GM21825 (cell line): Measurements from ENCODE around the gene LNX2.
A peak's percentile ranks its signal among the peaks of the same experiment; 100 is the strongest.
"Not testable (repeated sequence)": the region's sequence is repeated elsewhere in the genome, so short reads cannot be mapped to it uniquely, and the experiment has no call there.

Experiments
- ATAC-seq: cut with Tn5 transposase; IDR thresholded peaks from one replicate; pipeline ENCODE4 v1.9.1; 2021; ENCODE audit warnings: mild to moderate bottlenecking, moderate library complexity; ENCODE audit not compliant: unreplicated experiment

The LNX2 gene

DNA sequence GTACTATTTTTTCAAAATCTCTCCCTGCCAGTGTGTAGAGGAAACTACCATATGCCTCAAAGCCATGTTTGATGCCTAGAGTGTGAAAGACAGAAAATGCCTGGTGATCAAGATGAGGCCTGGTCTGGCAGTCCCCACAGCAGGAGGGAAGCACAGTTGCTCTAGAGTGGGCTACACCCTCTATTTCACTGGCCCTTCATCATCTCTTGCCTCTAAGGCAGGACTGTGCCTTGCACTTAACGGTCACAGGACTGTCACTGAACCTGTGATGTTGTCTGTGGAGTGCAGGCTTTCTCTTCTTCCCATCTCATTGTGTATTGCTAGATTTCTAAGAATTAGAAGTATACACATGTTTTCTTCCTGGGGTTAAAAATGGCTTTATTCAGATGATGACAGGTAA is 17.7 kb upstream of the LNX2 start:
- ATAC-seq: no peak

DNA sequence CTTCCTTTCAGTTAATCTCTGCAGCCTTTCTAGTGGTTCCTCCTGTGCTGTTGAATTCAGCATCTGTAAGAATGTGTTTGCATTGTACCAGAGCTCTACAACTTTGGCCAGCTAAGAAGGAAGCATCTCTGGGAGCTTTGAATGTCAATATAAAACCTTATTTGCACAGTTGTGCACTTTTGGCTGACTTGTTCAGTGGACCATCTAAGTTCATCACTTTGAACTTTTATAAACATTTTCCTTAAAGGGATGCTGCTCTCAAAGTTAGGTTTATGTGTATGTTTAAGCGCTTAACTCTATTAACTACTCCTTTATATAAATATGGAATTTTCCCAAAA is 16.9 kb upstream of the LNX2 start:
- ATAC-seq: no peak

DNA sequence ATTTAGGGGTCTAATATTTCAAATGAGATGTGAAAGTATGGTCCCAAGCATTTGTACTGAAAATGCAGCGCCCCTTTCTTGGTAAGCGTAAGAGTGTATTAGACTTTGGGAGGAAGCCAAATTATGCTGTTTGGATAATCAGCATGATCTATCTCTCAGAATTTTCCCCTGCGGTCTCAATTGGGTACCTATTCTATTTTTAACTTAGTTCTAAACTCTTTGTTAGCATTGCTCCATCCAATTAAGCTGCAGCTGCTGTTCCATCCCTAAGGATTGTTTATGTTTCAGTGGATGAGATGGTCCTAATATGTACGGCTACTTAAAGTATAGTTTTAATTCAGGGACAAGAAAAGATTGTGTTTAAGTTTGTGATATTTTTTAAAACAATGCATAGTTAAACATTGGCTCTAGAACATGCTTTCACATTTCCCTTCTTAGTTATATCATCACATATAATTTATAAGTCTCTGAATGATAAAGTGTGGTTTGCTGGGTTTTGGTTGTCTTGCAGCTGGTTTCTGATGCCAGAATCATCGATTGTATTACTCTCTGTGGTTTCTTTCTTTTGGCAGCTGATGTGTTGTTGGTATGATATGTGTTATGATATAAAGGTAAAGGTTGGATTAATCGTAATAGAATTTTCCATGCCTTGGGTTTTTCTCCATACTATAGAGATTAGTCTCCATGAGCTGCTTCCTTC is 16.4 kb upstream of the LNX2 start:
- no peak for ATAC-seq

GRCh38 chr13:27635266-27635665 is 14.9 kb upstream of the LNX2 start:
- ATAC-seq: no peak

DNA sequence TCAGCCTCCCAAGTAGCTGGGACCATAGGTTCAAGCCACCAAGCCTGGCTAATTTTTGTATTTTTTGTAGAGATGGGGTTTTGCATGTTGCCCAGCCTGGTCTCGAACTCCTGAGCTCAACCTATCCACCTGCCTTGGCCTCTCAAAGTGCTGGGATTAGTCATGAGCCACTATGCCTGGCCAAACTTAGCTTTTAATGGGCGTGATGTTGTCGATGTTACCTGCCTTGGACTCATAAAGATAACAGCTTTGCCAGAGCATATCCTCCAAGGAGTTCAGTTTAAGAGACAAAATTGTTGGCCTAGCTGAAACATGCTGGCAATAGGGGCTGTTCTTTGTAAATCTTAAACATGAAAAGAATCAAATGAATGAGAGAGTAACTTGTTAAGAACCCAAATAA is 14.5 kb upstream of the LNX2 start:
- no peak for ATAC-seq

- no peak for ATAC-seq
Measured at GRCh38 chr13:27634231-27634630, 13.9 kb upstream of the LNX2 start.

DNA sequence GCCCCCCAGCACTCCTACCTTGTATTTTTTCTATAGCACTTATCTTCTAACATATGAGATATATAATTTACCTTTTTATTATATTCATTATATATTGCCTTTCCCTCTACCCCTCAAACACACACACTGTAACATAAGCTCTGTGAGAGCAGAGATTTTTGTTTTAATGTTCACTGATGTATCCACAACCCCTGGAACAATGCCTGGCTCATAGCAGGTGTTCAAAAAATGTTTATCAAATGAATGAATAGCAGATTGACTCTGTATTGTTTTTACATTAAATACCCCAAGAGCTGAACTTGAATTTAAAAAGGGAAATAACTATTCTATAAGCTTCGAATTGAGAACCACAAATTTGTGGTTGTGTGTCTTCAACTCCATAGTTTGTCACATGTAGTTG is 12.3 kb upstream of the LNX2 start:
- ATAC-seq: no peak

DNA sequence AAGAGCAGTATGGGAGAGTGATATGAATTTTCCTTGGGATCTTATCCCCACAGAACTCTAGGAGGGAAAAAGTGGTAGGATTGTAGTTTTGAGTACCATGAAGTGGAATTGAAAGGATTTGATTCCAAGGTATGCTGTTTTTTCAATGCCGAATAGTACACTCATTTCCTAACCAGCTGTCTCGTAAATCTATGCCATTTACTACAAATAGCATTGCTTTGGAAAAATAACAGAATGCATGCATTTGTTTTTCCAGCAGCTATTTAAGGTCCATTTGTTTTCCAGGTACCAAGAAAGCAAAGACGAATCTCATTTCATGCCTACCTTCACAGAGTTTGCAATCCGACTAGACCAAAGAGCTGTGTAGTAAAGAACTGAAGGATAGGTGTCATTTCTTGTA is 11.9 kb upstream of the LNX2 start:
- no peak for ATAC-seq

- no peak for ATAC-seq
Measured at GRCh38 chr13:27631665-27632064, 11.3 kb upstream of the LNX2 start.

DNA sequence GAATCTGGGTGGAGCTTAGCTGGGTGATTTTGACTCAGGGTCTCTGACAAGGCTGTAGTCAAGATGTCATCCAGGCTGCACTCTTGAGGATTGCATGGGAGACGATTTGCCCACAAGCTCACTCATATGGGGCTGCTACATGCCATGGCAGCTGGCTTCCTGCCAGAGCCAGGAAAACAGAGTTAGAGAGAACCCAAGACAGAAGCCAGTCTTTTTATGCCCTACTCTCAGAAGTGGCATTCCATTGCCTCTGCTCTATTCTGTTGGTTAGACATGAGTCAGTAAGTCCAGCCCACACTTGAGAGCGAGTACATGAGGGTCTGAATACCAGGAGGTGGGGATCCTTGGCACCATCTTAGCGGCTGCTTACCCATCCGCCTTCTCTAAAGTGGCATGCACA is 10.8 kb upstream of the LNX2 start:
- ATAC-seq: no peak

DNA sequence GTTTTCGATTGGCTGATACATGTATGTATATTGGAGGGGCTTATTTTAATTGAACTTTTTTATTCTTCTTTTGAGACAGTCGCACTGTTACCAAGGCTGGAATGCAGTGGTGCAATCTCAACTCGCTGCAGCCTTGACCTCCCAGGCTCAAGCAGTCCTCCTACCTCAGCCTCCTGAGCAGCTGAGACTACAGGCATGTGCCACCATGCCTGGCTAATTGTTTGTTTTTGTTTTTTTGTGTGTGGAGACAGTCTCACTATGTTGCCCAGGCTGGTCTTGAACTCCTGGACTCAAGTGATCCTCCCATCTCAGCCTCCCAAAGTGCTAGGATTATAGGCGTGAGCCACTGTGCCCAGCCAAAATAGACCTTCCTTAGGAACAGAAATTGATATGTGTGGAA is 8.4 kb upstream of the LNX2 start:
- not testable (repeated sequence) for ATAC-seq

GRCh38 chr13:27628081-27628480 is 7.8 kb upstream of the LNX2 start:
- ATAC-seq: no peak

GRCh38 chr13:27627380-27627779 is 7.1 kb upstream of the LNX2 start:
- ATAC-seq: no peak

GRCh38 chr13:27625839-27626238 is 5.5 kb upstream of the LNX2 start:
- no peak for ATAC-seq

- ATAC-seq: no peak
Measured at GRCh38 chr13:27624071-27624470, 3.7 kb upstream of the LNX2 start.

- no peak for ATAC-seq
Measured at GRCh38 chr13:27622881-27623280, 2.6 kb upstream of the LNX2 start.

- ATAC-seq: no peak
Measured at GRCh38 chr13:27622102-27622820, 1.9 kb upstream of the LNX2 start.

GRCh38 chr13:27621366-27622101 is 1.2 kb upstream of the LNX2 start, which contains the start of gene POLR1D:
POLR1D (plus strand) TSS chr13:27621892; CDS start chr13:27621984, 92 bp downstream.
- peak; percentile 68 for ATAC-seq

DNA sequence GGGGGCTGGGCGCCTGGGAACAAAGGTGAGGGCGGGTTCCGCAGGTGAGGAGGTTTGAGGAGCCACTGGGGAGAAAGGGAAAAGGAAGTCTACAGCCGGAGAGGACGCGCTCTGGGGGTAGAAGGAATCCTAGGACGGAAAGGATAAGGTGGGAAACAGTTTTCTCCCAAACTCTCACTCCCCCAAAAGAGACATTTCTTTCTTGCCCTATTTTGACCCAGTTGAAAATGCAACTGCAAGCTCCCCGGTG is 712 bp upstream of the LNX2 start:
- no peak for ATAC-seq

GRCh38 chr13:27619728-27620376 is 477 bp downstream of the LNX2 start:
- peak; percentile 18 for ATAC-seq

DNA sequence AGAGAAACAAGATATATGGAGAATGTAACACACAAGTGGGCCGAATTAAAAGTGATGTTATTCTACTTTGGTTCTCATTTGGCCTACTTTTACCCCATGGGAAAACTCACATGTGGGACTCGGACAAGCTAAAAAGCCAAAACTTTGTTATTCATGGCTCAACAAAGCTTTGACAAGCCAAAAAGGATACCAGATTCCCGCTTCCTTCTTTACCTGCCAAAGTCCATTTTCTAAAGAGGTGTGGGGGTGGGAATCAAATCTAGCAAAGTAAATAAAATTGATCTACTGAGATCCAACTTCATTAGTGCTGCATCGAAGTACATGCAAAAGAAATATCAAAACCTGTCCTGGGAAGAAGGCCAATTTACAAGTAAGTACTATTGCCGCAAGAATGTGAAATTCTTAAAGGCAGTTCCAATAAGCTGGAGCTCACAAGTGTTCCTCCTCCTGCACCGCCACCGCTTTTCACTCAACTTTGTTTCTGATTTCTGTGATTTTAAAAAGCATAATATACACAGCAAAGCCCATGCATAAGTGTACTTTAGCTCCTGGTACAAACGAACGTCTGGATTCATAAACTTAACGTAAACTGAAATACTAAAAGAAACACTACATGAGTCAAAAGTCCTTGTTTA is 1.1 kb downstream of the LNX2 start:
- ATAC-seq: no peak
